Activated naive CD8-positive, alpha-beta T cell treated with anti-CD3 and anti-CD28 coated beads, Interleukin-2, amount 50 U/mL, for 16 hours (primary cell): Measurements from ENCODE around the gene LEMD2.
A peak's percentile ranks its signal among the peaks of the same experiment; 100 is the strongest.

Experiments
- DNase-seq: peaks from one replicate; pipeline ENCODE4 v3.0.0-alpha.2; 2020; ENCODE audit warnings: low read depth, low spot score

The LEMD2 gene

DNA sequence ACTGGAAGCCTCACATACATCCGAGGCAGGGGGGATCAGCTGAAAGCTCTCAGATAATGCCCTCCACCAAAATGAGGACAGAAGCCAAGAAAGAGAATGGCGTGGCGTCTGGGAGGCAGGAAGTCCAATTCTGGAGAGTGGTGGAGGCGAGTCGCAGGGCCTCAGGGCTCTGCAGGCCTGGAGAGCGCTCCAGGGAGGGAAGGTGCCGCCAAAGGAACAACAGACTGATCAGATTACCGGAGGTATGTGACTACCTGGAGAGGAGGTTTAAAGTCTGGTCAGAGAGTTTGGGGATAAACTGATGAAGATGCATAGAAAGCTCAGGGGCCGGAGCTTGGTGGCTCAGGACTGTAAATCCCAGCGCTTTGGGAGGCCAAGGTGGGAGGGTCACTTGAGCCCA lies 31.0 kb downstream of the LEMD2 start:
- no peak for DNase-seq

DNA sequence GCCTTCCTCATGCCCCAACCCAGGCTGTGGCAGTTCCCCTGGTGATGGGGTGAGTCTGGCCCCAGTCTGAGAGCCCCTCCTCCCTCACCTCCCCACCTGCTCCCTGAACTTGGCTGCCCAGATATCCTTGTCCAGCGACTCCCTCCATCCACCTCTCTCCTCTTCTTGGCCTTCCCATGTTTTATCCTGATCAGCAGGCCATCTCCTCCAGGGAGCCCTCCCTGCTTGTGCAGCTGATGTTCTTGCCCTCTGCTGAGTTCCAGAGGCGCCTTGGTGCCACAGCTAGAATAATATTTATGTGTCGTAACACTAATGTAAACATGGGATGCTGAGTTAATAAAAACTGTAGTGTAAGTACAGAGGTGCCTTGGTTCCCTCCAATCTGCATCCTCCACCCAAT lies 31.8 kb downstream of the LEMD2 start:
- no peak for DNase-seq

DNA sequence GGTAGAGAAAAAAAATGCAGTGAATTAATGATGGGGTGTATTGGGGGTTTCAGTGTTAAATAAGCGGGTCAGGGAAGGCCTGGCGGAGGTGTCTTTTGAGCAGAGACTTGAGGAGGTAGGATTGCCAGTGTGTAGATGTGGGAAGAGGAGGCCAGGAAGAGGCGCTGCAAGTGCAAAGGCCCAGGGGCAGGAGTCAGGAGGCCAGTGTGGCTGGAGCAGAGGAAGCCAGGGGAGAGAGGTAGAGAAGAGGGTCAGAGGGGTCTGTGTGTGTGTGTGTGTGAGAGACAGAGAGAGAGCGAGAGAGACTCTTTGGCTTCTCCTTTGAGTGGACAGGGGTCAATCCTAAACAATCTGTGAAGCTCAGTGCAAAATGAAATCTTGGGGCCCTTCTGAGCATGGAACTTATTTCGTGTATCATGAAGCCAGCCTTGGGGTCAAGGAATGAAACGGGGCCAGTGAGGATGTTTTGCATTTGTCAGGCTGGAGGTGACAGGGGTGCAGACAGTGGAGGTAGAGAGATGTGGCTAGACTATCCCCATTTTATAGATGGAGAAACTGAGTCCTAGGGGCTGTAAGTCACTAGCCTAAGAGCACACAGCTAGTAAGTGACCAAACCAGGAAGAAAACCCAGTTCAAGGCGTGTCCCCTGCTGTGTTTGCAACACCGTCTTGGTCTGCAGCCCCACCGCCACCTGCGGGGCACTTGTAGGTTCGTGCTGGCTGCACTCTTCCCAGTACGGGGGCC lies 32.5 kb downstream of the LEMD2 start:
- no peak for DNase-seq

DNA sequence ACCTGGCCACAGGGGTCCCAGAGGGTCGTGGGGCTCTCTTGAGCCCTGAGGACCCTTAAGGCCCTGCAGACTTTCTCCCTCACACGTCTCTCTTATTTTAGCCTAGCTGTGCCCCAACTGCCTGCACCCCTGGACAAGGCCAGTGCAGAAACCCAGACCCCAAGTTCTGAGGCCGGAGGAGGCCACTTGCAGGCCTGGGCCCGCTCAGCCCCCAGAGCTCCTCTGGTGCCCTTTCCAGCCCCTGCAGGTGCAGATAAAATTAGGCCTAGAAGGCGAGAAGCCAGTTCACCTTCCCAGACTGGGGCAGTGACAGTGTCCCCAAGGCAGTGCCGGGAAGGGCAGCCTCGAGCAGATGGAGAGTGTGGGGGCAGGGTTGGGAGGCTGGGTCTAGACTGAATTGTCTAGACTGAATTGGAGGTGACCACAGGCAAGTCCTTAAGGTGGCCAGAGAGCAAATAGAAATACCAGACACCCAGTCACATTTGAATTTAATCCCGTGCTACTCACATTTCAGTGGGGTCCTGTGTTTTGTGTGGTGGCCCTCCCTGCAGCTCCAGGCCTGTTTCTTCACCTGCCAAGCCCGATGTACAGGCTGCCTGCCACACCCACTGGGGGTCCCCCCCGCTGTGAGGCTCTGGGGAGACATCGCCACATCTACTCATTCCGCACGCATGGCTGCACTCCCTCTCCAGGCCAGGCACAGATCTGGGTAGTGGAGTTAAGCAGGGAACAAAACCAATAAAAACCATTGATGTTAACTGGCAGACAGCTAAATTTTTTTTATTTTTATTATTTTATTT lies 33.7 kb downstream of the LEMD2 start:
- DNase-seq = no peak

DNA sequence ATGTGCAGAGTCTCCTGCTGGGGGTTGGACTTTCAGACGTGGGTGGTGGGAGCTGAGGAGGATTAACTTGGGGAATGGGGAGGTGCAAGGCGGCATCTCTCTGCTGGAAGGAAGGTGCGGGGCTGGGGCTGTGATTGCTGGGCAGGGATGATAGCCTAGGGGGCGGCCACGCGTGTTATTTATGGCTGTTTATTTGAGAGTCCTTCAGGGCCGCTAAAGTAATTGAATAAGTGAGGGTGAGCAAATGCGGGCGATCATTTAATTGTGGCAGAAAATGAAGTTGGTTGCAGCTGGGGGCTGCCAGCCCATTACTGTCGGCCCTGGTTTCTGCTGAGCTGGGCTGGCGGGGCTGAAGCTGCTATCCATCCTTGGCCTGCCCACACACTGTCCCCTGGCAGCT lies 34.7 kb downstream of the LEMD2 start:
- no peak for DNase-seq

DNA sequence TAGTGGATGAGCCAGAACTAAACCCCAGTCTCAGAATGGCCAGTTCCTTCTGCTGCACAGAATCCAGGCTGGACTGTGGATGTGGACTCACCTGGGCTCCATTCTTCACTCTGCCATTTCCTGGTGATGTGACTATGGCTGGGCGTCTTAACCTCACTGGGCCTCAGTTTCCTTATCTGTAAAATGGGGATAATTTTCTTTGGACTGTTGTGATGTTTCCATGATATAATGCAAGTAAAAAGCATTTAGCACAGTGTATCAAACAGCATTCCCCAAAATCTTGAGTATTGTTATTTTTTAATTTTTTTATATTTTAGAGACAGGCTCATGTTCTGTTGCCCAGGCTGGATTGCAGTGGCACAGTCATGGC lies 36.3 kb downstream of the LEMD2 start:
- no peak for DNase-seq

DNA sequence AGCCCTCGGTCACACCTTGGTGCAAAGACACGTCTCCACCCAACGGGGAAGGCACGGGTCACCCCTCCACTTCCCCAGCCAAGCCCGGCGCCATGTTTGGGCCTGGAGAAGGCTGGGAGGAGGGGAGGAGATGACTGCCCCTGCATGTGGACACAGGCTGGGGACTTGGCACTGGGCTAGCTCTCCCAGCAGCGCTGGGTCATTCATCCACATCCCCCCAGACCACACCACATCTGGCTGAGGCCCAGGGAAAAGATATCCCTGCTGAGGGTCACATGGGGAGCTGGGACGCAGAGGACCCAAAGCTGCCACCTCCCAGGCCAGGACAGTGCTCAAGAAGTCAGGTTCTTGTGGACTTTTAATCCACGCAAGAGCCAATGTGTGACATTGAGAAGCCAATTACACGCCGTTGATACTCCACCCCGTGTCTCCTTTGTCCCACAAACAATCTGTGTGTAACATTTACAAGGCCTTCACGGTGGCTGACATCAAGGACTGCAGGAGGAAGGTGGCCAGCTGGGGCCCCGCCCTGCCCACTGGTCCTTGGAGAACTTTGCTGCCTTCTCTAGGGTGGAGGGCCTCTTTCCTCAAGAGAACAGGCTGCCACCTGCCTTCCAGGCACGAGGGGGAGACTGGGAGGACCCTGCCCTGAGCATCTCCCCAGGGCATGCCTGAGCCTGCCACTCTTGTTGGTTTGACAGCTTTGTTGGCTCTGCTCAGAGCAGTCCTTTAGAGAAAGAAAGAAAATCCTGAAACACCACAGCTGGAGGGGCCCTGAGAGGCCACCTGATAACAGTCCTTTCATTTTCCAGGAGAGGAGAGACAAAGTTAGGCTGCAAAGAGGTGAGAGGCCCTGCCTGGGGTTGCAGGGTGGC lies 36.9 kb downstream of the LEMD2 start:
- no peak for DNase-seq

DNA sequence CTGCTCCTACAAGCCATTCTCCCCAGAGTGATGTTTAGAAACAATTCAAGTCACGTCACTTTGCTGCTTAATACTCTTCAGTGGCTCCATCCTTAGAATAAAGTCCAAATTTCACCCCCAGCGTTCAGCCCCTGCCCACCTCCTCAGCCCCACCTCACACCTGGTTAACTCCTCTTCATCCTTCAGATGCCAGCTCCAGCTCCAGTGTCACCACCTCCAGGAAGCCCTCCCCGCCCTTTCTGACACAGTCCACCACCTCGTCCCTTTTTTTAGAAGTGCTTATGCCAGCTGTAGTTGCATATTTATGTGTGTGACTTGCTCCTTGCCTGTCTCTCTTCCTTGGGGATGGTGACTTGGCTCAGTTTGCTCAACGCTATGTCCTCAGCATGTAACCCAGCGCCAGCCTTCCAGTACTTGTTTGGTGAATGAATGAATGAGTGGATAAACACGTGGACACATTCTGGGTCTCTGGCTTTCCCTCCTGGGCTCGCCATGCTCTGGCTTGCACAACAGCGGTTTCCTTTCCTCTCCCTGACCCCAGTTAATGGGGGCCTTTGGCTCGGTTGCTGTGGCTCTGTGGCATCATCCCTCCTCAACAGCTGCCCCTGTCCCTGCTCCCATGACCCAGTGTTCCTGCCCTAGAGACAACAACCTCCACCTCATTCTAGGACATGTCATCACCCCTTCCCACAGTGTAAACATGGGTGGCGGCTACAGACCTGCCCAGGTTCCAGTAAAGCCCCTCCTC lies 38.5 kb downstream of the LEMD2 start:
- DNase-seq = no peak

DNA sequence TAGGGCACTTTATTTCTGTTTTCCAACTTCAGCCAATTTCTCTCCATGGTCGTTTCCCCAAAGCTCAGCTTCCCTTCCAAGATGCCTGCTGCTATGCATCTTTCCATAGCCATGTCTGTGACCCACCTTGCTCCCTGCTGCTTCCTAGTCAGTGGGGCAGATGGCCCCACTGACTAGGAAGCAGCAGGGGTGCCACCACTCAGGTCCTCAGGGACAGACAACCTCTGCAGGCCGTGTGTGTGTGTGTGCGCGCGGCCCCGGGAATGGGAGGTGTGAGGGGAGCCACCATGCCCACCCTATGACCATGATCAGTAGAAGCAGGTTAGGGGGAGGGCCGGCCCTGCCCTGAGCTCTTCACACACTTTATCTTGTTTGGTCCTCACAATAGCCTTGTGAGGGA lies 39.5 kb downstream of the LEMD2 start:
- no peak for DNase-seq

DNA sequence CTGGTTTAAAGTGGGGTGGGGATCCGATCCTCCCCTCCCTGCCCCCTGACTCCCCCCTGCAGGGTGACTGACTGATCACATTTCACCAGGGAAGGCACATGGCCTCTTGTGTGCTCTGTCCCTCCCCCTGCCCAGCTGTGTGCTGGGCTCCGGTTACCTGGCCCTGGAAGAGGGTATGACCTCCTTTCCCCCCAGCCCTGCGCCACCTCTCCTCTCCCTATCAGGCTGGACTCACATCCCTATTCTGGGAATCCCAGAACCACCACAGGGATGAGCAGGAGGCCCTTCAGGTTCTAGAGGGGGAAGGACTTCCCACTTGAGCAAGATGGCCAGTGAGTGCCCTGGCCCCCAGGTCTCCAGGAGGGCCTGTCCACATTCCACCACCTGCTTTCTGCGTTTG lies 40.1 kb downstream of the LEMD2 start:
- DNase-seq = no peak

DNA sequence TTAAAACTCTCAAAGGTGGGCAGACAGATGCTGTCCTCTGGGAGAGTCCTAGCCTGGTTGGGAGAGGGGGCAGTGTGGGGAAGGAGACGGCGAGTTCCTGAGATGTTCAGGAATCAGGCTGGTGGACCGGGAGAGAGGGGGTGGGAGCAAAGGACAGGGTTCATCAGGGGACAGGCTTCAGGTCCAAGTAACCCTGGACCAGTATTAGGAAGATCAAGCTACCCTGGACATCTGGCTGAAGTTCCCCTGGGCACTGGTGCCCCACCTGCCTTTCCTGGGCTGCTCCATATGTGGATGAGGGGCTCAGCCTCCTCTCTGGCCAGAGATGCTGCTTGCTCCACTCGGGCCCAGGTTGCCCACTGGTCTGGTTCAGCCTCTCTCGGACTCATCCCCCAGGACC lies 41.1 kb downstream of the LEMD2 start:
- DNase-seq = no peak

DNA sequence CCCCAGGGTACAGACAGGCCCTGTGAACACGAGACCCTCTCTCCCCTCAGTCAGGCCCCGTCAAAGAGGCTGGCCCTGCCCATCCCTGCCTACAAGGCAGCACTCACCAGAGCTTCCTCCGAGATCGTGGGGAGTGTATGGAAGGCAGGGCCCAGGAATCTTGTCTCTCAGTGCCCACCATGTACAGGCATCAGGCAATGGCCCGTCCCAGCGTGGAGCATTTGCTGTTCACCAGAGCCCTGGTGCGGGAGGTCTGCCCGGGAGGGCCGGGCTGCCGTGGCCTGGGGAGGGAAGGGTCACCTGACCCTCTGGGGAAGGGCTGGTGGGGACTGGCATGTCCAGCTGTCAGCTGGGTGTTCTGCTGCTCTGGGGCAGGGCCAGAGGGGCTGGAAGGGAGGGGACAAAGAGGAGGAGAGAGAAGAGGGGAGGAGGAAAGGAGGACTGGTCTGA lies 42.3 kb downstream of the LEMD2 start, which contains the start of gene IP6K3:
Gene IP6K3, minus strand, starts transcription at position 255 of the 450 bp plus-strand sequence. CDS start 11,429 bp downstream, outside the sequence.
- no peak for DNase-seq

DNA sequence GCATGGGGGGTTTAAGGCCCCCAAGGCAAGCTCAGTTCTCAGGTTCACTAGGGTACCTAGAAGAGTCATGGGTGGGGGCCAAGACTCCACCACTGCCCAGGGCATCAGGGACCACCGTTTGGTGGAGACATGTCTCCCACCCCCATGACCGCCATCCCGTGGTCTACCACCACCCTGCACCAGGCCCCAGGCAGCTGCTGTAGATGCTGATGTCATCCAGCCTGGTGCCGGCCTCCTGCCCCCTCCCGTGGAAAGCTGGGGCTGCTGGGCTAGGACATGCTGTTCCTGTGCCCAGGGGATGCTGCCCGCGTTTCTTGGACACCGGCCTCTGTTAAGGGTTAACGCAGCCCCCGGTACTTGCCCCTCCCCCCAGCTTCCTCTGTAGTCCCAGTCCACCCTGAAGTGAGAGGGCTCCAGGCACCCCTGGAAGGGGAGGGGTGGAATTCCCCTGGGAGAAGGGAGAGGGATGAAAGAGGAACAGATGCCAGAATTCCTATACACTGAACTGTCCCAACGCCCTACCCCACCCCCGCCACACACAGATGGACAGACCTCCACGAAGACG lies 42.8 kb downstream of the LEMD2 start:
- no peak for DNase-seq

DNA sequence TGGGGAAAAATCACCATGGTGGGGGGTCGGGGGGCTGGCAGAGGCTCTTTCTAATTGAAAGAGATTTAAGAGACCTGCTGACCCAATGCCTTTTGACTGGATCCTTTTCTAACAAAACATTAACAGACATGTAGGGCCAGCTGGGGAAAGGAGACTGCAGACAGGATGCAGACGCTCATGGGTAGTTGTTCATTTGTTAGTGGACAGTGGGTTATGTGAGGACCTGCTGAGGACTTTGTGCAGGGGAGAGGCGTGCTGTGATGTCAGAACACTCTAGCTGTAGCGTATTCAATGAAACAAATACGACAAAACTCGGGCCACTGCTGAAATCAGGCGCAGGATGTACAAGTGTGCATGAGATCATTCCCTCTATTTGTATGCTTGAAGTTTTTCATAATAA lies 43.4 kb downstream of the LEMD2 start:
- no peak for DNase-seq

DNA sequence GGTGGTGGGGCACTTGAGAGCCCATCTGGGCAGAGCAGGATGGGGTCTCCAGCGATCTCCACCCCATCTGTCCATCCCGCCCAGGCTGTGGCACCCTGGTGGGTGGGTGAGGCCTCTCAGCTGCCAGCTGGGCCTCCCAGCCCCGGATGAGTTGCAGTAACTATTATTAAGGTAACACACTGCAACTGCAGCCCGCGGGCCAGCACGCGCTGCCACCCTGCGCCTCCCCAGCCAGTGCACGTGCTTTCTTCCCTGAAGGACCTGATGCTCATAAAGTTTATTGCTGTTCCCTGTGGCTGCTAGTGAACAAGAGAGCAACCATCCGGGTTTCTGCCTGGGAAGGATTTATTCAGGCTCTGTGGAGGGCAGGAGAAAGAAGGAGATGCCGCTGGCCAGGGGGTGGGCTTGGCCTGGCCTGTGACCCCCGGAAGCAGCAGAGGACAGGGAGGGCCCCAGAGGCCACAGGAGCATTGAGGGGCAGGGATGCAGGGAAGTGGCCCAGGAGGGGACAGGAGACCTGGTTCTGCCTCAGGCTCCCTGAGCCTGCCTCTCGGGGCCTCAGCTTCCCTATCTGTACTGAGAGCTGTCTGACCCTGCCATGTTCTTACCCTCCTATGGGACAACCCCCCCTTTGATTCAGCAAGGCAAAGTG lies 43.9 kb downstream of the LEMD2 start:
- DNase-seq = no peak

DNA sequence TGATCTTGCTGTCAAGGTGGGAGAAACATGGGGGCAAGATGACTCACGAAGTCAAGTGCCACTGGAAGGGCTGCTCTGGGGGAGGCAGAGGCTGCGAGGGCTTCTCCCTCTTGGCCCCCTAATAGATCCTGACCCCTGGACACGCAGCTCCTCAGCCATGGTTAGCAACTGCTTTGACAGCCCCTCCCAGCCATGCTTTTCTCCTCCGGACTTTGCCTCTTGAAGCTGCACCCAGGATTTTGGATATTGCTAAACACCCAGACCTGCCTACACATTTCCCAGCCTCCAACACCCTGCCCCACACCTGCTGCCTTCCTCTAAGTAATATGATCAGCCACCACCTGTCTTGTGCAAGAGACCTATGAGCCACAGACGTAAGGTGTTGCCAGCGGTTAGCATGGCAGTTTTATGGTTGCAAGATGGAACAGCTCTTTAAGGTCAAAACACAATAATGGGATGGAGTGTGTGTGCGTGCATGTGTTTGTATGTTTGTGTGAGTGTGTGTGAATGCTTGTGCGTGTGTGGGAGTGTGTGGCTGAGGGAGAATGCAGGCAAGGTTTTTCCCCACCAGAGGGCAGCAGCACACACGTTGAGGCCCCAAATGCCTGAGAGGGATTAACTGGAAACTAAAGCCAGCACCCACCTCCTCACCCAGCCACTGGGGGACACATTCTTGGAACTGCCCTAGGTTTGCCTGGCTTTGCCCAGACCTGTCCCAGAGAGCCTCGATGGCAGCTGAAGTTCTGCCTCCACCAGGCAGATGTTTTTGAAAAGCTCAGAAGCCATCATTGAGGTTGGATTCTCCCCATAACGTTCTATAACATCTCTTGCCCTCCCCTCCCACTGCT lies 44.7 kb downstream of the LEMD2 start:
- DNase-seq = peak; percentile 52

DNA sequence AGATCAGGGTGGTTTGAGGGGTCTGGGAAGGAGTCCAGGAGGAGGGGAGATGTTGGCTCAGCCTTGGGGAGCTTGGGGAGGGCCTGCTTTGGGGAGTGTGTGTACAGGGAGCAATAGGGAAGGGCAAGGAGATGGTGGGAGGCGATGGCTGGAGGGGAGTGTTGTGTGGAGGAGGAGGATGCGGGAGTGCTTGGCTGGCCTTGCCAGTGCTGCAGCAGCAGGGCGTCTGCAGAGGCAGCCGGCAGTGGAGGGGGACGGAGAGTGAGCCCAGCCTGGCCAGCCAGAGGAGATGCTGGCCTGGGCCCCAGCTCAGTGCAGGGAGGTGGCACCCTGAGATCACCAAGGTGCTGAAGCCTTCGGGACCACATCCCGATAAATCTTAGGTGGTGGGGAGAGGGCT lies 46.1 kb downstream of the LEMD2 start:
- no peak for DNase-seq

DNA sequence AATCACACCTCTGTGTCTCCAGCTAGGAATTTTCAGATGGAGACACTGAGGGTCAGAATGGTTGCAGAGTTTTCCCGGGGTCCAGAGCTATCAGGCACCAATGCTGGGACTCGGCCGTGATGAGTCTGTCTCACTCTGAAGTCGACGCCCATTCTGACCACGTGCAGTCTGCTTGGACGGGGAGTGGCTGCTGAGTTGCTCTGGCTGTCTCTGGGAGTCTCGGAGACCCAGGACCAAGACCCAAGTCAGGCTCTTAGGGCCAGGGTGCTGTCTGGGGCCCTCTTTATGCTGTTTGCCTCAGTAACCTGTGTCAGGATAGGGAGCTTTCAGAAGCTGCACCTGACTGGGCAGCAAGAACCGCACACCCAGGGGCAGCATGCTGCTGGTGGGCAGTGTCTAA lies 46.8 kb downstream of the LEMD2 start:
- no peak for DNase-seq

DNA sequence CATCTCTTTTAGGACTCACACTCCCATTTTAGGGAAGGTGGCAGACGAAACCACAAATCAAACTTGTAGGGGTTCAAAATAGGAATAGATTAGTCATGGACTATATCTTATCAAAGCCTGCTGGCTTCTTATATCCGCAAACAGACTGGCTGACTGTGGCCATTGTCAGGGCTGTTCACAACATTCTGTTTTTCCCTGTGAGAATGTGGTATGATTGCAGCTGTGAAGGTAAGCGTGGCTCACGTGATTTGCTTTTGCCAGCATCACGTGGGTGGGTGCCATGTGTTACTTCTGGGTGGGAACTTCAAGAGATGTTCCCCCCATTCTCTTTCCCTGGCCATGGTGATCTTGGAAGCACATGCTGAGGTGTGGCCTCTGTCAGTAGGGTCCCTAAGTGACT lies 48.1 kb downstream of the LEMD2 start:
- no peak for DNase-seq

DNA sequence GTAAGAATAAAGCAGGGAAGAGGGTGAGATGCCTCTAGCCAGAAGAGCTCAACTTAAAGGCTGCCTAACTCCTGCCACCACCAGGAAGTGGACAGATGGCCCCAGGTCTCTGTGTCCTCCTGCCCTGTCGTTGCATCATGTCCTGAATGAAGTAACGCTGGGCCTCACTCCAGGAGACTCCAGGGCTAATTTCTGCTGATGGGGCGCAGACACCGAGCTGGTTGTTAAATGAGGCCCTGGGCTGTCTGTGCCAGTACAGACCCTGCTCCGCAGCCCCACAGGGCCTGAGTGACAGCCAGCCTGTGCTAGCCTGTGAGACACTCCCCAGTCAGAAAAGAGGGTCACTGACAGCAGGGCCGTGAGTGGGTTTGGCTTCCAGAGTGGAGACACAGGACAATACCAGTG lies 48.7 kb downstream of the LEMD2 start:
- DNase-seq = no peak
